WI38 (cell line): Measurements from ENCODE around the gene ABI3.
"Not testable (repeated sequence)": the region's sequence is repeated elsewhere in the genome, so short reads cannot be mapped to it uniquely, and the experiment has no call there.

Source experiments
- H3K4me3 ChIP-seq: 2 replicates; pipeline ENCODE4 v1.5.1; 2011; ENCODE audit warnings: low read depth, mild to moderate bottlenecking, control low read depth, low read length
- CTCF ChIP-seq: IDR thresholded peaks from 2 replicates; pipeline ENCODE4 v1.5.1; 2012; ENCODE audit warnings: low read depth, mild to moderate bottlenecking, control low read depth, low read length

The ABI3 gene

GRCh38 chr17:49180998-49181635 lies 29.4 kb upstream of the ABI3 start:
- TF ChIP-seq CTCF = no peak
- H3K4me3 ChIP-seq = no peak overlapping the region

GRCh38 chr17:49183341-49183740 lies 27.2 kb upstream of the ABI3 start:
- no peak for TF ChIP-seq CTCF
- H3K4me3 ChIP-seq = no peak overlapping the region

- H3K4me3 ChIP-seq = no peak overlapping the region
- no peak for TF ChIP-seq CTCF
Measured at GRCh38 chr17:49183801-49184200, 26.7 kb upstream of the ABI3 start.

- H3K4me3 ChIP-seq = not testable (repeated sequence)
Measured at GRCh38 chr17:49184522-49184921, 26.0 kb upstream of the ABI3 start.

- H3K4me3 ChIP-seq = not testable (repeated sequence)
Measured at GRCh38 chr17:49185381-49185780, 25.1 kb upstream of the ABI3 start.

GRCh38 chr17:49187301-49187700 lies 23.2 kb upstream of the ABI3 start:
- H3K4me3 ChIP-seq = no peak overlapping the region
- no peak for TF ChIP-seq CTCF

- H3K4me3 ChIP-seq = no peak overlapping the region
- TF ChIP-seq CTCF = no peak
Measured at GRCh38 chr17:49190932-49191331, 19.6 kb upstream of the ABI3 start.

GRCh38 chr17:49191409-49191916 lies 19.0 kb upstream of the ABI3 start:
- no peak for TF ChIP-seq CTCF
- H3K4me3 ChIP-seq = peak overlapping the region; percentile 68
